HG03025 (cell line): ENCODE results near the gene MVK.

Experiments used
- ATAC-seq: cut with Tn5 transposase; IDR thresholded peaks from one replicate; pipeline ENCODE4 v1.9.1; 2021; ENCODE audit warnings: mild to moderate bottlenecking, moderate library complexity; ENCODE audit not compliant: unreplicated experiment, low FRiP score

MVK gene

GRCh38 chr12:109573029-109573913 lies at the start of gene MVK, which contains the start of gene MMAB:
Gene MVK (plus strand): TSS chr12:109573794. CDS start chr12:109574823, 1,029 bp downstream.
Gene MMAB (minus strand): TSS chr12:109573504. CDS start chr12:109573480, 24 bp downstream.
- peak; percentile 96 for ATAC-seq

- no peak for ATAC-seq
Observed at GRCh38 chr12:109524466-109525278, 48.9 kb upstream of the MVK start.

DNA sequence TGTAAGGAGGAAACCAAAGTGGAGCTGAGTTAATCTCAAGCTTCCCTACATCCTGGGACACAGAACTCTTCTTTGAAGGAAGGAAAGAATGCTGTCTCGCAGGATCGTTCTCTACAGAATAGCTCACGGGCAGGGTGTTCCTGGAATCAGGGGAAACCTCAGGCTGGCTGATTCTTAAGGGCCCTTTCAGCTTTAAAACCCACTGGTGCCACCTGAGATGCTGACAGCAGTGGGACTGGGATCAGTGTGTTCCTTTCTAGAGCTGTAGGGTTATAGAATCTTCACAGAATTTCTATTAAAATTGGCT lies 48.4 kb upstream of the MVK start:
- no peak for ATAC-seq

GRCh38 chr12:109527489-109528123 lies 46.0 kb upstream of the MVK start:
- no peak for ATAC-seq

GRCh38 chr12:109529691-109530640 lies 43.6 kb upstream of the MVK start:
- no peak for ATAC-seq

GRCh38 chr12:109531411-109531810 lies 42.2 kb upstream of the MVK start:
- ATAC-seq: no peak

DNA sequence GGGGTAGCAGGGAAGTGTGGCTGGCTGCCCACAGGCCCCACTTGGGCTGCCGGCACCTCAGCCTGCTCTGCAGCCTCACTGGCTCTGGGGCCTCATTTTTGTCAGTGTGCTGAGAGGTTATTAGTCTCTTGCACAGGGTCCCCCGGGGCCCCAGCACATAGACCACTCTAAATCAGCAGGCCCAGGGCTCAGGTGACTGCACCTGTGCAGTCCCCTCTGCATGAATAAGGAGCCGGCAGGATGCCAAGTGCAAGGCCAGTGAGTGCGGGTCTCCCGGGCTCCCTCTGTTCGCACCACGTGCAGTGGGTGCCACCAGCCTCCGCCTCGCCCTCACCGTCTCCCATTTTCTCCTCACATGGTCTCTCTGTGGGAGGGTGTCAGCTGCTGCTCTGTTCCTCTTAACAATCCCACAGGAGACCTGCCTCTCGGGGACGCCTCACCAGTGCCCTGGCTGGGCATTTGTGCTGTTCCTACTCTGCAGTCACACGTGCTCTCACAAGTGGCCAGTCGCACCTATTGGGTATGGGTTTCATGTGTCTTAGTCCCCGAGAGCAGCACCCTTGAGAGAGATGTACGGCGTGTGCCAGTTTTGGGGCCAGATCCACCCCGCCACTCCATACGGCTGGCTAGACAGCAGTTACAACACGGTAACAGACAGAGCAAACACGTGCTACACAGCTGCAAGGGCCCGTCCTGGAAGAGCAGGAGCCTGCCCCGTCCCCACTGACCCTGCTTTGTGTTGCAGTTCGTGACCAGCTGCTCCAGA lies 40.7 kb upstream of the MVK start:
- no peak for ATAC-seq

DNA sequence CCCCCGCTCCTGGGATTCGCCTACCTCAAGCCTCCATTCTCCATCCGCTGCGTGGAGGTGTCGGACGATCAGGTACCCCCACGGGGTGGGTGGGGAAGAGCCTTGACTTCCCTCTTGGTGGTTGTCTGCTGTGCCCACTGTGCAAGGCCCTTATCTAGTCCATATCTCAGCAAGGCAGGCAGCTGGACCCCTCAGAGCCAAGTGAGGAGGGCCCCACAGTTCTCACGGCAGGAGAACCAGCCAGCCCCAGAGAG lies 40.2 kb upstream of the MVK start:
- ATAC-seq: no peak

- ATAC-seq: no peak
Observed at GRCh38 chr12:109534456-109534855, 39.1 kb upstream of the MVK start.

- ATAC-seq: no peak
Observed at GRCh38 chr12:109535231-109535862, 38.2 kb upstream of the MVK start.

DNA sequence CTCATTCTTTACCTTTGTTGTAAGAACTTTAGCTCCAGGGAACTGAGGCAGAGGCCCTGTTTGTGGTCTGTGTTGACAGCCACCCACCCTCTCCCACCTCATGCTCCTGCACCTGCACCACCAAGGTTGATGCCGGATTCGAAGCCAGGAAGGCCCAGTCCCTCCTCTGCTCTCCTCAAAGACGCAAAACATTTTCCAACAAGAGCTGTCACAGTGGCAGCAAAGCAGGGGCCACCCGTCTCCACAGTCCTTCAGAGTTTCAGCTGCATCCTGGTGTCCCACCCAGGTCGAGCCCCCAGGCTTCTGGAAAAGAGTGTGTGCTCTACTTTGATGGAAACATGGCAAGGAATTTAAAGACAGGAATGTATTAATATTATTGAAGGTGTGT lies 37.7 kb upstream of the MVK start:
- no peak for ATAC-seq

GRCh38 chr12:109537136-109537535 lies 36.5 kb upstream of the MVK start:
- no peak for ATAC-seq

GRCh38 chr12:109538191-109538863 lies 35.3 kb upstream of the MVK start:
- no peak for ATAC-seq

DNA sequence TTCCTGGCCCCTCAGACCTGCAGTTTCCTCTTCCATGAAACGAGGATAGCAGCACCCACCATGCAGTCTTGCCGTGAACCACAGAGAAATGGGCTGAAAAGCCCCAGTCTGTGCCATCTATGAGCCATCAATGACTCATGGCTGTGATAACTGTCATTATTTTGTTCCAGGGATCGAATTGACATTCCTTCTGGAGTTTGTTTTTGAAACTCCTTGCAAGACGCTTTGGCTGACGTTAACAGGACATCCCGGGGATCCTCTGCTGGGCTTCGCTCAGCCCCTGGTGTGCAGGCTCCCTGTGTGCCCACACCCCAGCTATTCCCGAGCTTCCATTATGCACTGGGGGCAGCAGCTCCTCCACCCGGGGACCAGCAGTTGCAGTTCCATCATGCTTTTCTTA lies 34.1 kb upstream of the MVK start:
- no peak for ATAC-seq

GRCh38 chr12:109540526-109541412 lies 32.8 kb upstream of the MVK start:
- no peak for ATAC-seq

DNA sequence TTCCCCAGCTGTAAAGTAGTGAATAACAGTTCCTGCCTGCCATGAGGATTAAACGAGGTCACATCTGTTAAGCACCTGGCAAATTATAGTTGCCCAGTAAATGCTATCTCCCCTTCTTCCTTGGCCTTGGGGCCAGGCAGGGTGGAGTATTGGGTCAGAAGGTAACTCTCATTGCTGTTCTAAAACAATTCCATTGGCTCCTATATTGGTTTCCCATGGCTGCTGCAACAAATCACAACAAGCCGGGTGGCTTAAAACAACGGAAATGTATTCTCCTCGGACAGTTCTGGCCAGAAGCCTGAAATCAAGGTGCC lies 32.2 kb upstream of the MVK start:
- no peak for ATAC-seq

DNA sequence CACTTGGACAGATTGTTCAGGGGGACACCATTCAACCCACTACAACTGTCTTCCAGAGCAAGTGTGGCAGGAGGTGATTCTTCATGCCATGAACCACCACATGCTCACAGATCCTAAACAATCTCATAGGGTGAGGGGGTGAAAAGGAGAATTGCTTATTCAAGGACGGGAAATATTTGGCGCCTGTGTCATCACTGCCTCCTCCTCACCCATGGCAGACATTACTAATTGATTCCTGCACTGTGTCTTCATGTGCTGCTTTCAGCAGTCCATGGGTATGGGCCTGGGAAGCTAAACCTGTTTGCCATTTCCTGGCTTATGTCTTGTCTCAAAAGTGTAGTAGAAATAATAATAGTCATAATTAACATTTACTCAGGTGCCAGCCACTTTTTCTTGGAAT lies 31.6 kb upstream of the MVK start:
- no peak for ATAC-seq

DNA sequence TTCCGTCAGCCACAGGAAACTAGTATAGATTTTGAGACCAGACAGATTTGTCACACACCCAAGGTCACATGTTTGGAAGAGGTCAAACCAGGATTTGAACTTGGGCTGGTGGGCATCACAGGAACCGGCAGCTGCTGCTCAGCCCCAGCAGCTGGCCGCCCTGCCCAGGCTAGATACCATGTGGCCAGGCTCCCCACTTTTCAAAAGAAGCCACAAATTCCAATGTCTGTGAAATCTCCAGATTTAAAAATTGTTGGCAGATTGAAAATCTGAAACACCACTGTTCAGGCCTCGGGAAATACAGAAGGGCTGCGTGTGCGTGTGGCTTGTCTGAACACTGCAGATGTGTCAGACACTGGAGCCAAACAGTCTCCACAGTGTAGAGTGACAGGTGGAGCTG lies 30.7 kb upstream of the MVK start:
- ATAC-seq: no peak
